ENCODE measurements around the gene PCP4.

PCP4 gene

GRCh38 chr21:39923476-39923875 is 56.2 kb downstream of the PCP4 start:
- no peak for DNase-seq (ENCODE audit: low spot score)

GRCh38 chr21:39924577-39925308 is 57.5 kb downstream of the PCP4 start:
- no peak for DNase-seq (ENCODE audit: low spot score)

- DNase-seq (ENCODE audit: low spot score), result no peak
Measured at GRCh38 chr21:39927304-39927886, 60.2 kb downstream of the PCP4 start.

- DNase-seq (ENCODE audit: low spot score), result no peak
Measured at GRCh38 chr21:39932335-39932734, 65.1 kb downstream of the PCP4 start.

- no peak for DNase-seq (ENCODE audit: low spot score)
Measured at GRCh38 chr21:39934895-39935294, 67.7 kb downstream of the PCP4 start.

GRCh38 chr21:39935716-39936115 is 68.5 kb downstream of the PCP4 start:
- DNase-seq (ENCODE audit: low spot score), result no peak

- DNase-seq (ENCODE audit: low spot score), result no peak
Measured at GRCh38 chr21:39938086-39938625, 70.9 kb downstream of the PCP4 start.

- DNase-seq (ENCODE audit: low spot score), result no peak
Measured at GRCh38 chr21:39946199-39946598, 79.0 kb downstream of the PCP4 start.

GRCh38 chr21:39947031-39947430 is 79.8 kb downstream of the PCP4 start:
- no peak for DNase-seq (ENCODE audit: low spot score)

GRCh38 chr21:39951183-39952101 is 84.2 kb downstream of the PCP4 start:
- DNase-seq (ENCODE audit: low spot score), result no peak

GRCh38 chr21:39952265-39952664 is 85.0 kb downstream of the PCP4 start:
- no peak for DNase-seq (ENCODE audit: low spot score)

- no peak for DNase-seq (ENCODE audit: low spot score)
Measured at GRCh38 chr21:39954570-39954969, 87.3 kb downstream of the PCP4 start.

GRCh38 chr21:39955326-39955725 is 88.1 kb downstream of the PCP4 start:
- no peak for DNase-seq (ENCODE audit: low spot score)

- no peak for DNase-seq (ENCODE audit: low spot score)
Measured at GRCh38 chr21:39956586-39956985, 89.3 kb downstream of the PCP4 start.

- no peak for DNase-seq (ENCODE audit: low spot score)
Measured at GRCh38 chr21:39958731-39959130, 91.5 kb downstream of the PCP4 start.

- no peak for DNase-seq (ENCODE audit: low spot score)
Measured at GRCh38 chr21:39961251-39961650, 94.0 kb downstream of the PCP4 start.

GRCh38 chr21:39965026-39965425 is 97.8 kb downstream of the PCP4 start:
- no peak for DNase-seq (ENCODE audit: low spot score)

- no peak for DNase-seq (ENCODE audit: low spot score)
Measured at GRCh38 chr21:39966786-39967185, 99.5 kb downstream of the PCP4 start.

GRCh38 chr21:39968010-39968409 is 100.8 kb downstream of the PCP4 start:
- no peak for DNase-seq (ENCODE audit: low spot score)

GRCh38 chr21:39969691-39970364 is 102.6 kb downstream of the PCP4 start:
- no peak for DNase-seq (ENCODE audit: low spot score)

- no peak for DNase-seq (ENCODE audit: low spot score)
Measured at GRCh38 chr21:39971956-39972355, 104.7 kb downstream of the PCP4 start.

GRCh38 chr21:39972471-39972870 is 105.2 kb downstream of the PCP4 start:
- no peak for DNase-seq (ENCODE audit: low spot score)
